Transverse colon (tissue), 4 donors: ENCODE measurements around the gene DEFB123.

Experiments used
- EP300 ChIP-seq: sonication (generic); formaldehyde crosslinking; IDR thresholded peaks from one replicate; pipeline ENCODE4 v1.6.1; 2017; ENCODE audit warnings: antibody characterized with exemption, low read depth
- POLR2A ChIP-seq: fragments of 450-650 bp; IDR thresholded peaks from one replicate; pipeline ENCODE4 v1.6.1; 2016; ENCODE audit warnings: antibody characterized with exemption, mild to moderate bottlenecking, moderate library complexity
- POLR2AphosphoS5 ChIP-seq, 3 donors: sonication (generic); formaldehyde crosslinking; IDR thresholded peaks; one replicate each; pipeline ENCODE4 v1.6.1; 2016; ENCODE audit warnings: antibody characterized with exemption in 3 of 3
- TF ChIP-seq, protein P1 (sequence below), 5 experiments: fragments of 200-600 bp in 3 of 5; fragments of 450-650 bp in 2 of 5; sonication (generic) in 3 of 5; IDR thresholded peaks; 1 replicate in 2 of 5; 2 replicates in 3 of 5; pipeline ENCODE4 v1.5.1; 2016 to 2017; ENCODE audit warnings: antibody characterized with exemption in 5 of 5, inconsistent platforms in 3 of 5, mild to moderate bottlenecking in 2 of 5, moderate library complexity in 1 of 5

DNA sequence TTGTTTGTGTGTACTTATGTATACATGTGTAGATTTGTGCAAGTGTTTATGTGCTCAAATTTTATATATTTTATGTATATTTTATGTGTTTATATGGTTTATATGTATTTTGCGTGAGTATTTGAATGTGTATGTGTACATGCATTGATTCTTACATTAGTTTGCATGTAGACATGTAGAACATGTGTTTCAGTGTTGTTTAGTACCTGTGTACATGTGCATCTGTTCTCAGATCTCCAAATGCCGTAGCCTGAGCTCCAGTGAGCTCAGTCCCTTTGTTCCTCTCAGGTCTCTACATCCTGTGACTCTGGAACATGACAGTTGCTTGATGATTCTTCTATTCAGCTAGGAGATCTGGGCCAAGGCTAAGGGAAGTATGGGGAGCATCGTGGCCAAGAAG lies 45.5 kb upstream of the DEFB123 start:
- TF ChIP-seq, protein P1, sequence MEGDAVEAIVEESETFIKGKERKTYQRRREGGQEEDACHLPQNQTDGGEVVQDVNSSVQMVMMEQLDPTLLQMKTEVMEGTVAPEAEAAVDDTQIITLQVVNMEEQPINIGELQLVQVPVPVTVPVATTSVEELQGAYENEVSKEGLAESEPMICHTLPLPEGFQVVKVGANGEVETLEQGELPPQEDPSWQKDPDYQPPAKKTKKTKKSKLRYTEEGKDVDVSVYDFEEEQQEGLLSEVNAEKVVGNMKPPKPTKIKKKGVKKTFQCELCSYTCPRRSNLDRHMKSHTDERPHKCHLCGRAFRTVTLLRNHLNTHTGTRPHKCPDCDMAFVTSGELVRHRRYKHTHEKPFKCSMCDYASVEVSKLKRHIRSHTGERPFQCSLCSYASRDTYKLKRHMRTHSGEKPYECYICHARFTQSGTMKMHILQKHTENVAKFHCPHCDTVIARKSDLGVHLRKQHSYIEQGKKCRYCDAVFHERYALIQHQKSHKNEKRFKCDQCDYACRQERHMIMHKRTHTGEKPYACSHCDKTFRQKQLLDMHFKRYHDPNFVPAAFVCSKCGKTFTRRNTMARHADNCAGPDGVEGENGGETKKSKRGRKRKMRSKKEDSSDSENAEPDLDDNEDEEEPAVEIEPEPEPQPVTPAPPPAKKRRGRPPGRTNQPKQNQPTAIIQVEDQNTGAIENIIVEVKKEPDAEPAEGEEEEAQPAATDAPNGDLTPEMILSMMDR (IDR thresholded peaks at IDR 0.05), result no peak
- no peak for TF ChIP-seq POLR2AphosphoS5 (IDR thresholded peaks at IDR 0.05)
- no peak for TF ChIP-seq EP300
- TF ChIP-seq POLR2A, result no peak
